ENCODE measurements around the gene MRPS18C.
"Not testable (repeated sequence)": the region's sequence is repeated elsewhere in the genome, so short reads cannot be mapped to it uniquely, and the experiment has no call there.

The MRPS18C gene

GRCh38 chr4:83486457-83487129 is 30.7 kb downstream of the MRPS18C start:
- Histone ChIP-seq H3K18ac (ENCODE audit: low read length) (no peak overlapping the region), H4K12ac (ENCODE audit: low read depth, low read length) (no peak overlapping the region), H2AK5ac (ENCODE audit: low read length) (no peak overlapping the region), H2AFZ (ENCODE audit: insufficient read depth, low read length, poor library complexity) (no peak overlapping the region), H3K79me1 (ENCODE audit: low read length) (peaks cover 6% of the 10 kb centered on the region), H3K4me1 (ENCODE audit: control insufficient read depth in 1 of 2, insufficient read depth in 2 of 2, low read length in 2 of 2) (no peaks in the 10 kb centered on the region), H3K4me3 (ENCODE audit: low read depth, low read length) (no peak overlapping the region), H4K8ac (ENCODE audit: low read depth, low read length) (no peak overlapping the region), H3K14ac (ENCODE audit: low read length) (no peak overlapping the region), H4K91ac (ENCODE audit: low read depth, low read length) (no peak overlapping the region), H3K27me3 (ENCODE audit: insufficient read depth, low read length) (no peaks in the 10 kb centered on the region), H3K36me3 (ENCODE audit: control insufficient read depth in 1 of 2, insufficient read depth in 2 of 2, low read length in 2 of 2) (no peaks in the 10 kb centered on the region), H2BK120ac (ENCODE audit: insufficient read depth, low read length, poor library complexity) (no peak overlapping the region), H3K23ac (ENCODE audit: low read length) (no peak overlapping the region), H3K79me2 (ENCODE audit: control insufficient read depth, insufficient read depth, low read length, poor library complexity) (peaks cover 5% of the 10 kb centered on the region), H3K4me2 (ENCODE audit: low read length) (no peak overlapping the region), H2BK12ac (ENCODE audit: low read length) (no peak overlapping the region), H2BK5ac (ENCODE audit: low read depth, low read length, poor library complexity) (no peak overlapping the region), H3K9ac (ENCODE audit: low read length) (no peak overlapping the region), H3K4ac (ENCODE audit: low read depth, low read length) (no peak overlapping the region), H3K27ac (ENCODE audit: low read depth, low read length) (no peak overlapping the region), H3K9me3 (ENCODE audit: insufficient read depth, low read depth, low read length) (no peaks in the 10 kb centered on the region)
- WGBS (ENCODE audit: extremely low coverage, insufficient coverage, insufficient read length), result no CpG with 5 or more reads among the region's 3 CpGs
- DNase-seq, result no peak

- Histone ChIP-seq H3K27me3 (ENCODE audit: insufficient read depth, low read length) (no peaks in the 10 kb centered on the region), H3K4ac (ENCODE audit: low read depth, low read length) (no peak overlapping the region), H3K4me1 (ENCODE audit: control insufficient read depth in 1 of 2, insufficient read depth in 2 of 2, low read length in 2 of 2) (no peaks in the 10 kb centered on the region), H2AFZ (ENCODE audit: insufficient read depth, low read length, poor library complexity) (no peak overlapping the region), H3K18ac (ENCODE audit: low read length) (no peak overlapping the region), H2BK12ac (ENCODE audit: low read length) (no peak overlapping the region), H3K9ac (ENCODE audit: low read length) (no peak overlapping the region), H3K9me3 (ENCODE audit: insufficient read depth, low read depth, low read length) (peaks cover 2% of the 10 kb centered on the region), H2AK5ac (ENCODE audit: low read length) (no peak overlapping the region), H3K14ac (ENCODE audit: low read length) (no peak overlapping the region), H3K23ac (ENCODE audit: low read length) (no peak overlapping the region), H3K79me2 (ENCODE audit: control insufficient read depth, insufficient read depth, low read length, poor library complexity) (peaks cover under 1% of the 10 kb centered on the region), H4K12ac (ENCODE audit: low read depth, low read length) (no peak overlapping the region), H3K36me3 (ENCODE audit: control insufficient read depth in 1 of 2, insufficient read depth in 2 of 2, low read length in 2 of 2) (no peaks in the 10 kb centered on the region), H3K4me2 (ENCODE audit: low read length) (no peak overlapping the region), H4K8ac (ENCODE audit: low read depth, low read length) (no peak overlapping the region), H3K79me1 (ENCODE audit: low read length) (peaks cover 1% of the 10 kb centered on the region), H2BK5ac (ENCODE audit: low read depth, low read length, poor library complexity) (no peak overlapping the region), H4K91ac (ENCODE audit: low read depth, low read length) (no peak overlapping the region), H2BK120ac (ENCODE audit: insufficient read depth, low read length, poor library complexity) (no peak overlapping the region), H3K4me3 (ENCODE audit: low read depth, low read length) (no peak overlapping the region), H3K27ac (ENCODE audit: low read depth, low read length) (no peak overlapping the region)
- no peak for DNase-seq
- no CpG with 5 or more reads among the region's 1 CpG for WGBS (ENCODE audit: extremely low coverage, insufficient coverage, insufficient read length)
Observed at GRCh38 chr4:83489711-83490326, 34.0 kb downstream of the MRPS18C start.

GRCh38 chr4:83490876-83491450 is 35.1 kb downstream of the MRPS18C start:
- Histone ChIP-seq H3K9ac (ENCODE audit: low read length) (no peak overlapping the region), H4K8ac (ENCODE audit: low read depth, low read length) (no peak overlapping the region), H2BK5ac (ENCODE audit: low read depth, low read length, poor library complexity) (no peak overlapping the region), H3K27me3 (ENCODE audit: insufficient read depth, low read length) (no peaks in the 10 kb centered on the region), H3K14ac (ENCODE audit: low read length) (no peak overlapping the region), H3K27ac (ENCODE audit: low read depth, low read length) (no peak overlapping the region), H3K4me1 (ENCODE audit: control insufficient read depth in 1 of 2, insufficient read depth in 2 of 2, low read length in 2 of 2) (no peaks in the 10 kb centered on the region), H3K23ac (ENCODE audit: low read length) (no peak overlapping the region), H2AFZ (ENCODE audit: insufficient read depth, low read length, poor library complexity) (no peak overlapping the region), H2BK120ac (ENCODE audit: insufficient read depth, low read length, poor library complexity) (no peak overlapping the region), H3K79me1 (ENCODE audit: low read length) (no peaks in the 10 kb centered on the region), H2AK5ac (ENCODE audit: low read length) (no peak overlapping the region), H3K4me2 (ENCODE audit: low read length) (no peak overlapping the region), H3K4ac (ENCODE audit: low read depth, low read length) (no peak overlapping the region), H4K91ac (ENCODE audit: low read depth, low read length) (no peak overlapping the region), H3K4me3 (ENCODE audit: low read depth, low read length) (no peak overlapping the region), H3K79me2 (ENCODE audit: control insufficient read depth, insufficient read depth, low read length, poor library complexity) (no peaks in the 10 kb centered on the region), H3K9me3 (ENCODE audit: insufficient read depth, low read depth, low read length) (peaks cover 2% of the 10 kb centered on the region), H3K36me3 (ENCODE audit: control insufficient read depth in 1 of 2, insufficient read depth in 2 of 2, low read length in 2 of 2) (no peaks in the 10 kb centered on the region), H4K12ac (ENCODE audit: low read depth, low read length) (no peak overlapping the region), H3K18ac (ENCODE audit: low read length) (no peak overlapping the region), H2BK12ac (ENCODE audit: low read length) (no peak overlapping the region)
- WGBS (ENCODE audit: extremely low coverage, insufficient coverage, insufficient read length), result no CpG with 5 or more reads among the region's 1 CpG
- DNase-seq, result peak in 1 of 2 donors; percentile 53

GRCh38 chr4:83496085-83496917 is 40.4 kb downstream of the MRPS18C start:
- not testable (repeated sequence) for H2AFZ ChIP-seq (ENCODE audit: insufficient read depth, low read length, poor library complexity); H4K8ac ChIP-seq (ENCODE audit: low read depth, low read length); H3K27ac ChIP-seq (ENCODE audit: low read depth, low read length); H3K79me1 ChIP-seq (ENCODE audit: low read length); H2AK5ac ChIP-seq (ENCODE audit: low read length); H4K91ac ChIP-seq (ENCODE audit: low read depth, low read length); H3K18ac ChIP-seq (ENCODE audit: low read length); H3K4me3 ChIP-seq (ENCODE audit: low read depth, low read length); H2BK12ac ChIP-seq (ENCODE audit: low read length); H4K12ac ChIP-seq (ENCODE audit: low read depth, low read length); H3K4me1 ChIP-seq (ENCODE audit: control insufficient read depth in 1 of 2, insufficient read depth in 2 of 2, low read length in 2 of 2); H3K9ac ChIP-seq (ENCODE audit: low read length); H3K27me3 ChIP-seq (ENCODE audit: insufficient read depth, low read length); H2BK5ac ChIP-seq (ENCODE audit: low read depth, low read length, poor library complexity); H3K9me3 ChIP-seq (ENCODE audit: insufficient read depth, low read depth, low read length); H3K4ac ChIP-seq (ENCODE audit: low read depth, low read length); H3K36me3 ChIP-seq (ENCODE audit: control insufficient read depth in 1 of 2, insufficient read depth in 2 of 2, low read length in 2 of 2); H3K4me2 ChIP-seq (ENCODE audit: low read length); H2BK120ac ChIP-seq (ENCODE audit: insufficient read depth, low read length, poor library complexity); DNase-seq; H3K79me2 ChIP-seq (ENCODE audit: control insufficient read depth, insufficient read depth, low read length, poor library complexity); H3K23ac ChIP-seq (ENCODE audit: low read length); H3K14ac ChIP-seq (ENCODE audit: low read length)
- WGBS (ENCODE audit: extremely low coverage, insufficient coverage, insufficient read length), result no CpG with 5 or more reads among the region's 8 CpGs

Measured in trophoblast cell (in vitro differentiated cells and primary cell).